Measurements from ENCODE around the gene RAPGEF2.

DNA sequence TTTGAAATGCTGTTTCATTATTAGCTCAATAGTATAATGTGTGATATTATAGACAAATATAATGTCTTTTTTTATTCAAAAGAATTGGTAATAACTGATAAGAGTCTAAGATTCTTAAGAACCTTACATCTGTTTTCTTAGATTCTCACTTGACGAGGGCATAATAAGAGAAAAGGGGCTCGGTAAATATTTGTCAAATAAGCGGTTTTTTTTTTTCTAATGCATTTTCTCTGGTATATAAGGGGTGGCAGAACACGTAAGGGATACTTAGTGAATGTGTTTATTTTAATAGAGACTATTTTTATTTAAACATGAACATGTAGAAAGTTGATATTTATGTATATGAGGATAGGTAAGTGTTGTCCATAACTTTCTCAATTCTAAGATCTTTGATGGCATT, 200.6 kb downstream of the RAPGEF2 start:
- TF ChIP-seq, protein P1, sequence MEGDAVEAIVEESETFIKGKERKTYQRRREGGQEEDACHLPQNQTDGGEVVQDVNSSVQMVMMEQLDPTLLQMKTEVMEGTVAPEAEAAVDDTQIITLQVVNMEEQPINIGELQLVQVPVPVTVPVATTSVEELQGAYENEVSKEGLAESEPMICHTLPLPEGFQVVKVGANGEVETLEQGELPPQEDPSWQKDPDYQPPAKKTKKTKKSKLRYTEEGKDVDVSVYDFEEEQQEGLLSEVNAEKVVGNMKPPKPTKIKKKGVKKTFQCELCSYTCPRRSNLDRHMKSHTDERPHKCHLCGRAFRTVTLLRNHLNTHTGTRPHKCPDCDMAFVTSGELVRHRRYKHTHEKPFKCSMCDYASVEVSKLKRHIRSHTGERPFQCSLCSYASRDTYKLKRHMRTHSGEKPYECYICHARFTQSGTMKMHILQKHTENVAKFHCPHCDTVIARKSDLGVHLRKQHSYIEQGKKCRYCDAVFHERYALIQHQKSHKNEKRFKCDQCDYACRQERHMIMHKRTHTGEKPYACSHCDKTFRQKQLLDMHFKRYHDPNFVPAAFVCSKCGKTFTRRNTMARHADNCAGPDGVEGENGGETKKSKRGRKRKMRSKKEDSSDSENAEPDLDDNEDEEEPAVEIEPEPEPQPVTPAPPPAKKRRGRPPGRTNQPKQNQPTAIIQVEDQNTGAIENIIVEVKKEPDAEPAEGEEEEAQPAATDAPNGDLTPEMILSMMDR (IDR thresholded peaks at IDR 0.05): no peak
- TF ChIP-seq POLR2A (IDR thresholded peaks at IDR 0.05): no peak

All from testis (tissue), 2 donors.